Measurements from ENCODE around the gene MYPOP. TPM values are rescaled to one million over a fixed set of nuclear protein-coding genes. Genes with fewer than 3 reads are reported as not detected.

The MYPOP gene
- total and polyA plus RNA-seq, 2 donors from 2014 or later = 6.7 to 11.7 TPM

- Histone ChIP-seq H3K4me3 (ENCODE audit: low read length in 3 of 3) (peak overlapping the region; percentile 50 to 86 (median 81)), H3K4me1 (ENCODE audit: control insufficient read depth in 2 of 3, insufficient read depth in 2 of 3, low read depth in 1 of 3, low read length in 3 of 3) (peaks cover 0 to 29% (median 11%) of the 10 kb centered on the region in 3 donors), H3K9ac (ENCODE audit: low read length in 3 of 3) (peak overlapping the region; percentile 36 to 97 (median 71)), H3K9me3 (ENCODE audit: control insufficient read depth in 2 of 3, insufficient read depth in 1 of 3, low read length in 3 of 3) (no peaks in the 10 kb centered on the region), H3K27ac (ENCODE audit: low read depth in 2 of 2, low read length in 2 of 2) (peak overlapping the region; percentile 94 to 95), H3K36me3 (ENCODE audit: control insufficient read depth in 2 of 3, insufficient read depth in 3 of 3, low read length in 3 of 3) (no peaks in the 10 kb centered on the region), H3K27me3 (ENCODE audit: control insufficient read depth, insufficient read depth, low read length) (no peaks in the 10 kb centered on the region)
- intact Hi-C loops (cut with DNase I) = no loop called here
- no peak for TF ChIP-seq CTCF (IDR thresholded peaks at IDR 0.05; ENCODE audit: borderline replicate concordance, extremely low read depth, insufficient read depth)
- FAIRE-seq (no peak), DNase-seq (peak; percentile 93 to 98 (median 96))
These were observed 15.8 kb downstream of the MYPOP start for GRCh38 chr19:45886427-45887199.

- H3K4me3 ChIP-seq (ENCODE audit: low read length in 3 of 3) = peak within 1 kb of the TSS; percentile 54 to 86 (median 81)
- no peak for TF ChIP-seq CTCF (IDR thresholded peaks at IDR 0.05; ENCODE audit: borderline replicate concordance, extremely low read depth, insufficient read depth)
- intact Hi-C loops (cut with DNase I) = no loop called here
- FAIRE-seq = no peak
- H3K9me3 ChIP-seq (ENCODE audit: control insufficient read depth in 2 of 3, insufficient read depth in 1 of 3, low read length in 3 of 3) = no peaks in the 10 kb centered on the region
- H3K9ac ChIP-seq (ENCODE audit: low read length in 3 of 3) = peak within 1 kb of the TSS; percentile 36 to 97 (median 71)
- H3K27me3 ChIP-seq (ENCODE audit: control insufficient read depth, insufficient read depth, low read length) = no peaks in the 10 kb centered on the region
- DNase-seq = peak; percentile 94 to 98 (median 96)
- peaks cover 0 to 32% (median 11%) of the 10 kb centered on the region in 3 donors for H3K4me1 ChIP-seq (ENCODE audit: control insufficient read depth in 2 of 3, insufficient read depth in 2 of 3, low read depth in 1 of 3, low read length in 3 of 3)
- no peaks in the 10 kb centered on the region for H3K36me3 ChIP-seq (ENCODE audit: control insufficient read depth in 2 of 3, insufficient read depth in 3 of 3, low read length in 3 of 3)
- peak within 1 kb of the TSS; percentile 94 to 95 for H3K27ac ChIP-seq (ENCODE audit: low read depth in 2 of 2, low read length in 2 of 2)
These were observed 16.6 kb downstream of the MYPOP start, which contains the start of gene IRF2BP1 for GRCh38 chr19:45885556-45886426. Gene IRF2BP1 (minus strand): TSS chr19:45886141. CDS start chr19:45885774, 367 bp downstream.

GRCh38 chr19:45884682-45885555 lies 17.5 kb downstream of the MYPOP start:
- peak overlapping the region; percentile 94 to 95 for H3K27ac ChIP-seq (ENCODE audit: low read depth in 2 of 2, low read length in 2 of 2)
- H3K36me3 ChIP-seq (ENCODE audit: control insufficient read depth in 2 of 3, insufficient read depth in 3 of 3, low read length in 3 of 3) = no peaks in the 10 kb centered on the region
- no peaks in the 10 kb centered on the region for H3K9me3 ChIP-seq (ENCODE audit: control insufficient read depth in 2 of 3, insufficient read depth in 1 of 3, low read length in 3 of 3)
- no peak for TF ChIP-seq CTCF (IDR thresholded peaks at IDR 0.05; ENCODE audit: borderline replicate concordance, extremely low read depth, insufficient read depth)
- peak overlapping the region in 1 of 3 donors; percentile 86 for H3K4me3 ChIP-seq (ENCODE audit: low read length in 3 of 3)
- H3K4me1 ChIP-seq (ENCODE audit: control insufficient read depth in 2 of 3, insufficient read depth in 2 of 3, low read depth in 1 of 3, low read length in 3 of 3) = peaks cover 0 to 32% (median 11%) of the 10 kb centered on the region in 3 donors
- no peak for FAIRE-seq
- peak overlapping the region in 1 of 3 donors; percentile 40 for H3K9ac ChIP-seq (ENCODE audit: low read length in 3 of 3)
- peak in 3 of 5 donors; percentile 46 to 82 (median 68) for DNase-seq
- intact Hi-C loops (cut with DNase I) = no loop called here
- no peaks in the 10 kb centered on the region for H3K27me3 ChIP-seq (ENCODE audit: control insufficient read depth, insufficient read depth, low read length)

Measured in kidney (tissue), 14 donors.